Measurements from ENCODE around the gene TBC1D24. TPM values are rescaled to one million over a fixed set of nuclear protein-coding genes. Genes with fewer than 3 reads are reported as not detected.

TBC1D24 gene
- polyA plus RNA-seq, 1 donor: 22.0 TPM

DNA sequence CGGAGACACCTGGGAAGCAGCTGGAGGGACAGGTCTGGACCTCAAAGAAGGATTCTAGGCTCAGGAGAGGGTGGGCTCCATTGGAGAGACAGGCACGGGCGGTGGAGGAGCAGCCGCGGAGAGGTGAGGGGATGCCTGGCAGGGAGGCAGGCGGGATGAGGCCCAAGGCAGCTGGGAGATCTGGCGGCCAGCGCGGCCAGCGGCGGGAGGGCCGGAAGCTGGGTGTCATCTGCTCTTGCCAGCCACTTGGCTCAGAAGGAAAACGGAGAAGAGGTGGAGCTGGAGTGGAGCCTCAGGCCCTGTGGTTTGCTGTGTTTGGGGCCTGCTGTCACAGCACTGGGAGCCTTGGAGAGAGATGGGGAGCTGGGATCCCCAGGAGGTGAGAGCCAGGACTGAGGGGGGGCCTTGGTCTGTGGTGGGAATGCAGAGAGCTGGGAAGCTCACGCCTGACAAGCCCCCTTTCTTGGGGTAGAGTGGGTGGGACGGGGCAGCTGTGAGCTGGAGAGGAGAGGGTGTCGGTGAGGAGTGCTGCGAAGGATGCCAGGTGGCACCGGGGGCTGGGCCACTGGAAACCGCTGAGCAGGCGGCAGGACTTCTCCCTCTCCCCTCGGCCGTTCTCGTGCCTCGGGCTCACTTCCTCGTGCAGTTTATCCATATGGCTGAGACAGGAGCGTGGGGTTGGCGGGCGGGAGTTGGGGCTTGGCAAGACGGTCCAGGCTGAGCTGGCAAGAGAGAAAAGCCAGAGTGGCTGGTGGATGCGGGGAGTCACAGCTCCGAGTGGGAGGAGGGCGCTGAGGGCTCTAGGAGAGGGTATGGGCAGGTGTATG is 8.0 kb downstream of the TBC1D24 start:
- no peak for DNase-seq

GRCh38 chr16:2483939-2484897 is 9.3 kb downstream of the TBC1D24 start:
- DNase-seq: no peak

- no peak for DNase-seq
These were observed 10.1 kb downstream of the TBC1D24 start for GRCh38 chr16:2484898-2485508.

- DNase-seq: no peak
These were observed 11.0 kb downstream of the TBC1D24 start for GRCh38 chr16:2485811-2486507.

- no peak for DNase-seq
These were observed 12.0 kb downstream of the TBC1D24 start for GRCh38 chr16:2486645-2487516.

- DNase-seq: no peak
These were observed 12.6 kb downstream of the TBC1D24 start for GRCh38 chr16:2487517-2487842.

GRCh38 chr16:2487903-2488531 is 13.1 kb downstream of the TBC1D24 start:
- no peak for DNase-seq

GRCh38 chr16:2489581-2489980 is 14.7 kb downstream of the TBC1D24 start:
- DNase-seq: no peak

DNA sequence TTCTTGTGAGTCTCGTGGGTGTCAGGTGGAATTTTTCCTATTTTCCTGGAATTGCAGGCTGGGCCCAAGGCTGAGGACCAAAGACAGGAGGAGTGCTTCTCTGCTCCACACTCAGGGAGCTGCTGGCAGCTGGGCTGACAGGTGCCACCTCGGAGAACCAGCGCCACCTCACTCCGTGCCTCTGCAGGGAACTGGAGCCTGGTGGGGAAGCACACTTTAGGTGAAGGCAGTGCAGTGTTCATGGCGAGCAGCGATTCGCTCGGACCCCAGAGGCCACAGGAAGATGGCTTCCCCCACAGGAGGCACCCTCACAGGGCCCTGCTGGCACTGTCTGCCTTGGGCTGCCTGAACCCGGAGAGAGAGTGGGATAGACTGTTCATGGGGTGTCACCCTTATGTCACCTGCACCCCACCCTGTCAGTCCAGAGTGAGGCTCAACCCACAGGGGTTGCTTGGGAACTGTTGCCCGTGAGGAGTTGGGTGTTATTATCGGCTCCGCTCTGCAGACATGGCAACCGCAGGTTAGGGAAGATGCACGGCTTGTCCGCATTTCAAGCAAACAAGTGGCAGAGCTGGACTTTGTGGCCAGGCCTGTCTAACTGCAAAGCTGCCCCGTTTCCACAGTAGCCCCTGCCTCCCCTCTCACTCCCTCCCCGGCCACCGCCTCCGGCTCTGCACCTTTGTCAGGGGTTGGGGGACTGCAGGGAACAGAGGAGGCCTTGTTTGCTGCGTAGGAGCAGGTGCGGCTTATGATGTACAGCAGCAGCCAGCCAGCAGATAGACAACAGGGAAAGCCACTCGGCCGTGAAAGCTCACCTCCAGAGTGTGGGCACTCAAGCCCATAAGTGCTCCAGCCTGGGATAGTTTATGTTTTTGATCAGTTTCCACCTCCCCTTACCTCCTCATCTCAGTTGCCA is 15.5 kb downstream of the TBC1D24 start:
- no peak for DNase-seq

DNA sequence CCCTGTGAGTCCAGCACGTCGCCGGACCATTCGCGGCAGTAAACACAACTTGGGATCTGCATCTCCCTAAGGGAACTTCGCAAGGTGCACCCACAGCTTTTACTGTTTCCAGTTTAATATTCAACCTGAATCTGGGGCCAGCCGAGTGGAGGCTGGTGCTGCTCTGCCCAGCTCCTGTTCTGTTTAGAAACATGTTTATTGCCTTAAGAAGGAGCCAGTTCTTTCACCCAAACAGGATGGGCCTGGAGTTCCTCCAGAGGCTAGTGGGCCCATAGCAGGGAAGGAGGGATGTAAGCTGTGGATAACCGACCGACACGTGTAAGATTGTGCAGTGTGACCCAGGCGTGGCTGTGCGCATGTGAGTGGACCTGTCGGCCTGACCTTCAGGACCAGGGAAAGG is 17.4 kb downstream of the TBC1D24 start:
- DNase-seq: no peak

DNA sequence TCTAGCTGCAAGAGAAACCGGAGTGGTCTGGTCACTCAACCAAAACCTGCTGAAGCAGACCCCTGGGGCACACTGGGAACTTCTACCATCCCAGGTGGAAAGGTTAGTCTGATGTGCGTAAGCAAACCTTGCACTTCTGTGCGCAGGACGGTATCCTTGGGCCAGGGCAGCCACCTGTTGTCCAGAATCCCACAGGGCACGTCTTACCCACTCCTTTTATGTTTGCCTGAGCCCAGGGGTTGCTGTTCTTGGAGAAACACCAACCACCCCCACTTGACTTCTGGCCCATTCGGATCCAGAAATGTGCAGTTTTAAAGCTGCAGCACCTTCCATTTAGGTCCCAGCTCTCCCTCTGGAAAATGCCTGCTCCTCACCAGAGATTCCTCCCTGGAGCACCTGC is 18.7 kb downstream of the TBC1D24 start:
- no peak for DNase-seq

- no peak for DNase-seq
These were observed 19.7 kb downstream of the TBC1D24 start for GRCh38 chr16:2494616-2495015.

GRCh38 chr16:2495041-2495440 is 20.1 kb downstream of the TBC1D24 start:
- no peak for DNase-seq

GRCh38 chr16:2496223-2497115 is 21.5 kb downstream of the TBC1D24 start:
- no peak for DNase-seq

DNA sequence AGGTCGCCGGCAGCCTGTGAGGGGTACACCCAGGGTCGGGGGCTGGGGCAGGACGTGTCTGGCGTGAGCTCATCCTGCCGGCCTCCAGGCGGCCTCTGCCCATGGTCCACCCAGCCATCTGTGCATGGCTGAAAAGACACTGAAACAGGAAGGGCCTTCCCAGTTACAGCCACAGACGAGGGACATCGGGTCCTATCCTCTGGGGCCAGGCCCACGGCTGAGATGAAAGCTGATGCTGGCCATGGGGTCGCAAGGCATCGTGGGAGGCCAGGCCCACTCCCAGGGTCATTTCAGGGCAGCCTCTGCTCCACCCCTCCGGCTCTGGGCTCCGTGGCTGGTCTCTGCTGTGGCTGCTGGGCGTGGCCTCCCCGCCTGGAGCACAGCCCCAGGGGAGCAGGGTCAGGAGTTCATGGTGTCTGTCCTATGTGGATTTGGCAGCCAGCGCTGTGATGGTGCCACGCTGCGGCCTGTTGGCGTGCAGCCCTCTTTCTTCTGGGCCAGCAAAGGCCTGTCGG is 22.2 kb downstream of the TBC1D24 start:
- DNase-seq: no peak

- no peak for DNase-seq
These were observed 23.0 kb downstream of the TBC1D24 start for GRCh38 chr16:2497695-2498484.

GRCh38 chr16:2498531-2499253 is 23.8 kb downstream of the TBC1D24 start:
- no peak for DNase-seq
